ENCODE measurements around the gene SCN9A.

SCN9A gene

GRCh38 chr2:166257859-166258258 is 117.9 kb downstream of the SCN9A start:
- DNase-seq (ENCODE audit: low read depth) = no peak

GRCh38 chr2:166256896-166257295 is 118.8 kb downstream of the SCN9A start:
- no peak overlapping the region for H3K4me3 ChIP-seq (ENCODE audit: low read depth, low read length)
- no peak for DNase-seq (ENCODE audit: low read depth)
- TF ChIP-seq CTCF (IDR thresholded peaks at IDR 0.05; ENCODE audit: control insufficient read depth, extremely low read depth, insufficient read depth) = no peak

More at GRCh38 chr2:166257859-166258258, 117.9 kb downstream of the SCN9A start:
- TF ChIP-seq CTCF (IDR thresholded peaks at IDR 0.05; ENCODE audit: control insufficient read depth, extremely low read depth, insufficient read depth) = no peak
- no peak overlapping the region for H3K4me3 ChIP-seq (ENCODE audit: low read depth, low read length)

GRCh38 chr2:166249318-166249717 is 126.4 kb downstream of the SCN9A start:
- no peak for TF ChIP-seq CTCF (IDR thresholded peaks at IDR 0.05; ENCODE audit: control insufficient read depth, extremely low read depth, insufficient read depth)

GRCh38 chr2:166246901-166247300 is 128.8 kb downstream of the SCN9A start:
- TF ChIP-seq CTCF (IDR thresholded peaks at IDR 0.05; ENCODE audit: control insufficient read depth, extremely low read depth, insufficient read depth) = no peak
- no peak for DNase-seq (ENCODE audit: low read depth)
- no peak overlapping the region for H3K4me3 ChIP-seq (ENCODE audit: low read depth, low read length)

More at GRCh38 chr2:166249318-166249717, 126.4 kb downstream of the SCN9A start:
- DNase-seq (ENCODE audit: low read depth) = no peak
- no peak overlapping the region for H3K4me3 ChIP-seq (ENCODE audit: low read depth, low read length)

- DNase-seq (ENCODE audit: low read depth) = no peak
- no peak for TF ChIP-seq CTCF (IDR thresholded peaks at IDR 0.05; ENCODE audit: control insufficient read depth, extremely low read depth, insufficient read depth)
- H3K4me3 ChIP-seq (ENCODE audit: low read depth, low read length) = no peak overlapping the region
Observed at GRCh38 chr2:166242309-166242708, 133.4 kb downstream of the SCN9A start.

- no peak overlapping the region for H3K4me3 ChIP-seq (ENCODE audit: low read depth, low read length)
- TF ChIP-seq CTCF (IDR thresholded peaks at IDR 0.05; ENCODE audit: control insufficient read depth, extremely low read depth, insufficient read depth) = no peak
- no peak for DNase-seq (ENCODE audit: low read depth)
Observed at GRCh38 chr2:166240387-166241313, 135.1 kb downstream of the SCN9A start.

All from LNCaP clone FGC (cell line).